Left hindlimb (tissue), 1 donor: ENCODE results near the gene JMJD8.

Experiments
- DNase-seq: peaks from one replicate; pipeline ENCODE4 v3.0.0-alpha.2; 2018

JMJD8 gene

DNA sequence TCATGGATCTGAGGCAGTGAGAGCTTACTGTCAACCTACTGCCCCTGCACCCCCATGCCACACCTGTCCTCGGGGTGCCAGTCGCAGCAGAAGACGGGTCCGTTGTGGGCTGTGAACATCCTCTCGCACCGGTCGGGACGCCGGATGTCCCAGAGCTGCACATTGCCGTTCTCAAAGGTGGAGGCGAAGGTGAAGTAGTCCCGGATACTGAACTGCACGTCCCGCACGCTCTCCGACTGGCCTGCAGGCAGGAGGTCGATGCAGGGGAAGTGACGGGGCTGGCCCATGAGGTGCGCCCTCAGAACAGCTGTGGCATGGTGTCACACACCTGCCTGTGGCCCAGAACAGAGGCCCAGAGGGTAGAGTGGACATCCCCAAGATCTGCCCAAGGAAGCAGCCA, 3.4 kb upstream of the JMJD8 start:
- no peak for DNase-seq

- DNase-seq, result no peak
These were observed 2.5 kb upstream of the JMJD8 start for GRCh38 chr16:686459-687260.

- DNase-seq, result no peak
These were observed 1.8 kb upstream of the JMJD8 start for GRCh38 chr16:685967-686366.

DNA sequence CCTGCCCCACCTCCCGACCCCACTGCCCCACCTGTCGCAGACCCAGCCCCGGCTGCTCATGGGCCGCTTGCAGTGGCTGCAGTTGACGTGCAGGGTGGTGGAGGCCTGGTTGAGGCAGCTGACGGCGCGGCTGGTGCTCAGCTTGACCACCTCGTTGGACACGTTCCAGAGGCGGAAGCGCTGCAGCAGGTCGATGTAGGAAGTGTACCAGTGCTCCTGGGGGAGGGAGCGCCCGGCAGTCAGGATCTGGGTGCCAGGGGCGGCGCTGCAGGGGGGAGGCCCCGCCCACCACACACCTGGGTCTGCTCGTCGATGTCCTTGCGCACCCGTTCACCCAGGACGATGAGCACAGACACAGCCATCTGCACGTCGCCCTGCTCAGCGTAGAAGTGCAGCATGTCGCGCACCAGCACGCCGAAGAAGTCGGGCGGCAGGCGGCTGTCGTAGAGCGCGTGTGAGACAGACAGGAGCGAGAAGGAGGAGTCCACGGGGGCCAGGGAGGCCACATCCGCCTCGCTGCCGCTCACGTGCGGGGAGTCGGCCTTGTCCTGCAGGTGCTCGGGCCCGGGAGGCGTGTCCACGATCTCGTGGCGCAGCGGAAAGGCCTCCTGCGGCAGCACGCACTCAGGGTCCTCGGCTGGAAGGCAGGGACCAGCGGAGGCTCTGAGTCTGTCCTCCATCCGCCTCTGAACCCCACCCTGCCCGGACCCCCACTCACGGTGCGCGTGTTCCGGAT, 995 bp upstream of the JMJD8 start:
- DNase-seq, result no peak

- DNase-seq, result no peak
These were observed 601 bp downstream of the JMJD8 start for GRCh38 chr16:683396-684070.

DNA sequence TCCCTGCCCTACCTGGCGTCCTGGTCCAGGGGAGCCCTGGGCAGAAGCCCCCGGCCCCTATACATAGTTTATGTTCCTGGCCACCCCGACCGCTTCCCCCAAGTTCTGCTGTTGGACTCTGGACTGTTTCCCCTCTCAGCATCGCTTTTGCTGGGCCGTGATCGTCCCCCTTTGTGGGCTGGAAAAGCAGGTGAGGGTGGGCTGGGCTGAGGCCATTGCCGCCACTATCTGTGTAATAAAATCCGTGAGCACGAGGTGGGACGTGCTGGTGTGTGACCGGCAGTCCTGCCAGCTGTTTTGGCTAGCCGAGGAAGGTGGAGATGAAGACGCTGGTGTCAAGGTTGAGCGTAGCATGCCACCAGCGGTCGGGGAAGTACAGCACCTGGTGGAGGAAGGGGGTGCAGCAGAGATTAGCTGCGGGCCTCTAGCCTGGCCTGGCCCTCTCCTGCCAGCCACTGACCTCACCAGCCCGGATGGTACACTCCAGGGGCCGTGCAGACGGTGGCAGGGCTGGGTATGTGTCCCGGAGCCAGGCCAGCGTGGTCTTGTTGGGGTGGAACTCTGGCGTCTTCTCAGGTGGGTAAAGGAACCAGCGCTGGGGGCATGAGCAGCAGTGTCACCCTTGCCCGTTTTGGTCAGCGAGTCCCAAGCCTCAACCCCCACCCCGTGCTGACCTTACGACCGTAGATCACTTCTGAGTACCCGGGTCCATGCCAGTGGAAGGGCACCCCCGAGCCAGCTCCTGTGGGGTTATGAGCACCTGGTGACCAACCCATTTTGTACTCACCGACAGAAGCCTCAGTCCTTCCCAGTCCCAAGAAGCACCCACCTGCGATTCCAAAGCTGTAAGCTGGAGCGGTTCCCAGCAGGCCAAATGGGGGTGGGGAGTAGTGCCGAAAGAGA, 1.4 kb downstream of the JMJD8 start:
- DNase-seq, result no peak

DNA sequence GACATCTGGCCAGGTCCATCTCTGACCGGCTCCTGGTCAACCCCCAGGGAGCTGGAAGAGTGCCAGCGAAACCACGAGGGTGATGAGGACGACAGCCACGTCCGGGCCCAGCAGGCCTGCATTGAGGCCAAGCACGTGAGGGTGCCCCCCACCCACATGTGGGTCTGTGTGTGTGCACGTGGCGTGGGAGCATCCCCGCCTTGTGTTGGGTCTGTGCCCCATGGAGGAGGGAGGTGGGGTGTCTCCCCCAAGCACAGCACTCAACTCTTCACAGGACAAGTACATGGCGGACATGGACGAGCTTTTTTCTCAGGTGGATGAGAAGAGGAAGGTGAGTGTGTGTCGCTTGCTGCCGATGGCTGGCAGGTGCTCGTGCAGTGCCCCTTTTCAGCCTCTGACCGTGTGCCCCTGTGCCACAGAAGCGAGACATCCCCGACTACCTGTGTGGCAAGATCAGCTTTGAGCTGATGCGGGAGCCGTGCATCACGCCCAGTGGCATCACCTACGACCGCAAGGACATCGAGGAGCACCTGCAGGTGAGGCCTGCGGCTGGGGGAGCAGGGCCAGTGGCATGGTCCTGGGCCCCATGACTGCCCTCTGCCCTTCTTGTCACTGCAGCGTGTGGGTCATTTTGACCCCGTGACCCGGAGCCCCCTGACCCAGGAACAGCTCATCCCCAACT, 2.2 kb downstream of the JMJD8 start:
- DNase-seq, result no peak

GRCh38 chr16:680967-681745, 3.0 kb downstream of the JMJD8 start:
- DNase-seq, result no peak

- no peak for DNase-seq
These were observed 3.5 kb downstream of the JMJD8 start for GRCh38 chr16:680625-680945.

DNA sequence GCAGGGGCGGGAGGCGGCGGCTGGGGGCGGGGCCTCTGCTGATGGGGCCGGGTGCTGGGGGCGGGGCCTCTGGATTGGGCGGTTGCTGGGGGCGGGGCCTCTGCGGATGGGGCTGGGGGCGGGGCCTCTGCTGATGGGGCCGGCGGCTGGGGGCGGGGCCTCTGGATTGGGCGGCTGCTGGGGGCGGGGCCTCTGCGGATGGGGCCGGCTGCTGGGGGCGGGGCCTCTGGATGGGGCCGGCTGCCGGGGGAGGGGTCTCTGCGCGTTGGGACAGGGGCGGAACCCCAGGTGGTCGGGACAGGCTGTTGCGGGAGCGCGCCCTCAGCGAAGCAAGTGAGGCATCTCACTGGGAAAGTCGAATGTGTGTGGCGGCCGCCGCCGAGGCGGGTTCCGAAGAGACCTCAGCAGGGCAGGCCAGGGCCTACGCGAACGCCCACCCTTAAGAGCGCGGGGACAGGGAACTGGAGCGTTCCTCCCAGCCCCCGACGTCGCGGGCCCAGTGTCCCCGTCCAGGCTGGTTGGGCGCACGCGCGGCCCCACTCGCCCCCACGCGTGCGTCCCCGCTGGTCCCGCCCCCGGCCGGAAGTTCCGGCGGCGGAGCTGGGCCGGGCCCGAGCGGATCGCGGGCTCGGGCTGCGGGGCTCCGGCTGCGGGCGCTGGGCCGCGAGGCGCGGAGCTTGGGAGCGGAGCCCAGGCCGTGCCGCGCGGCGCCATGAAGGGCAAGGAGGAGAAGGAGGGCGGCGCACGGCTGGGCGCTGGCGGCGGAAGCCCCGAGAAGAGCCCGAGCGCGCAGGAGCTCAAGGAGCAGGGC, 4.1 kb downstream of the JMJD8 start, which contains the start of gene STUB1:
TSS of gene STUB1 (plus strand) at position 597 of the 811 bp plus-strand sequence. CDS start at position 713, 116 bp downstream.
- DNase-seq, result peak; percentile 95

- DNase-seq, result peak; percentile 83
These were observed 5.0 kb downstream of the JMJD8 start for GRCh38 chr16:678858-679813.

GRCh38 chr16:678209-678857, 5.8 kb downstream of the JMJD8 start:
- DNase-seq, result no peak

- DNase-seq, result no peak
These were observed 6.6 kb downstream of the JMJD8 start for GRCh38 chr16:677316-678190.

- no peak for DNase-seq
These were observed 7.2 kb downstream of the JMJD8 start for GRCh38 chr16:676913-677312.

DNA sequence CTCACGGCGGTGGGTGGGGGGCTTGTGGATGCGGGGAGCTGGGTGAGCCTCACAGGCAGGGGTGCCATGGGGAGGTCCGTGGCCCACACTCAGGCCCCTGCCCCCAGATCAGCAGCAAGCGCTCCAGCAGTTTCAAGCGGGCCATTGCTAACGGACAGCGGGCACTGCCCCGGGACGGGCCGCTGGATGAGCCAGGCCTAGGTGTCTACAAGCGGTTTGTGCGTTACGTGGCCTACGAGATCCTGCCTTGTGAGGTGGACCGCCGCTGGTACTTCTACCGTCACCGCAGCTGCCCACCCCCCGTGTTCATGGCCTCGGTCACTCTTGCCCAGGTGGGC, 7.6 kb downstream of the JMJD8 start:
- no peak for DNase-seq

GRCh38 chr16:675884-676564, 8.1 kb downstream of the JMJD8 start:
- no peak for DNase-seq
